Measurements from ENCODE around the gene PPFIA4. TPM values are rescaled to one million over a fixed set of nuclear protein-coding genes. Genes with fewer than 3 reads are reported as not detected.
"Not testable (repeated sequence)": the region's sequence is repeated elsewhere in the genome, so short reads cannot be mapped to it uniquely, and the experiment has no call there.

The PPFIA4 gene
- total and polyA plus RNA-seq, 7 donors, result 8.3 to 99.8 (median 29.1) TPM

DNA sequence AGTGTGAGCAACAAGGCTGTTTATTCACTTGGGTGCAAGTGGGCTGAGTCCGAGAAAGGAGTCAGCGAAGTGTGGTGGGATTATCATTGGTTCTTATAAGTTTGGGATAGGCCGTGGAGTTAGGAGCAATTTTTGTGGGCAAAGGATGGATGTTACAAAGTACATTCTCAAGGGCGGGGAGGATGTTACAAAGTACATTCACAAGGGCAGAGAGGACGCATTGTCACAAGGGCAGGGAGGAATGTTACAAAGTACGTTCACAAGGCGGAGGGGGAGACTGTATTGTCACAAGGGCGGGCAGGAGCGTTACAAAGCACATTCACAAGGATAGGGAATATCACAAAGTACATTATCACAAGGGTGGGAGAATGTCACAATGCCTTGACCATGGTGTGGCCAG, 24.3 kb upstream of the PPFIA4 start:
- Histone ChIP-seq H3K36me3 (ENCODE audit: insufficient read depth in 1 of 2, low read depth in 1 of 2) (no peaks in the 10 kb centered on the region), H3K4me3 (no peak overlapping the region), H3K9me3 (no peaks in the 10 kb centered on the region), H3K4me1 (no peaks in the 10 kb centered on the region), H3K27me3 (ENCODE audit: insufficient read depth in 3 of 3, low read length in 2 of 3) (no peaks in the 10 kb centered on the region), H3K27ac (no peak overlapping the region)
- no peak for DNase-seq
- 81 to 87% (median 83%) methylated on average over 9 of the region's 9 CpGs for WGBS, 3 donors
- no peak for ATAC-seq
- intact Hi-C loops (cut with DNase I), result no loop called here
- TF ChIP-seq, protein P1, sequence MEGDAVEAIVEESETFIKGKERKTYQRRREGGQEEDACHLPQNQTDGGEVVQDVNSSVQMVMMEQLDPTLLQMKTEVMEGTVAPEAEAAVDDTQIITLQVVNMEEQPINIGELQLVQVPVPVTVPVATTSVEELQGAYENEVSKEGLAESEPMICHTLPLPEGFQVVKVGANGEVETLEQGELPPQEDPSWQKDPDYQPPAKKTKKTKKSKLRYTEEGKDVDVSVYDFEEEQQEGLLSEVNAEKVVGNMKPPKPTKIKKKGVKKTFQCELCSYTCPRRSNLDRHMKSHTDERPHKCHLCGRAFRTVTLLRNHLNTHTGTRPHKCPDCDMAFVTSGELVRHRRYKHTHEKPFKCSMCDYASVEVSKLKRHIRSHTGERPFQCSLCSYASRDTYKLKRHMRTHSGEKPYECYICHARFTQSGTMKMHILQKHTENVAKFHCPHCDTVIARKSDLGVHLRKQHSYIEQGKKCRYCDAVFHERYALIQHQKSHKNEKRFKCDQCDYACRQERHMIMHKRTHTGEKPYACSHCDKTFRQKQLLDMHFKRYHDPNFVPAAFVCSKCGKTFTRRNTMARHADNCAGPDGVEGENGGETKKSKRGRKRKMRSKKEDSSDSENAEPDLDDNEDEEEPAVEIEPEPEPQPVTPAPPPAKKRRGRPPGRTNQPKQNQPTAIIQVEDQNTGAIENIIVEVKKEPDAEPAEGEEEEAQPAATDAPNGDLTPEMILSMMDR (IDR thresholded peaks at IDR 0.05), result no peak

DNA sequence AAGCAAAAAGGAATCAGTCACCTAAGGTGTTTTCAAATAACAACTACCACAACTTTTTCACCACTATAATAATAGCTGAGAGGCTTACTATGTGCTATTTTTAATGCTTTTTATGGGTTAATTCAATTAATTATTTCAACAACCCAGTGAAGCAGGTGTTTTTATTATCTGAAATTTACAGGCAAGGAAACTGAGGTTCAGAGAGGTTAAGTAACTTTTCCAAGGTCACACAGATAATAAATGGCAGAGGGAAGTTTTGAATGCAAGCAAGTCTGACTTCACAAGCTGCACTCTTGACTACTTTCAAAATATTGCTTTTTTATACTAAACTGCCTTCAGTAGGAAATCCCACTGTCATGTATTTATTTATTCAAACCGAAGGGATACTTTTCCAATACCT, 23.3 kb upstream of the PPFIA4 start:
- intact Hi-C loops (cut with DNase I), result no loop called here
- H3K4me3 ChIP-seq, result no peak overlapping the region
- TF ChIP-seq, protein P1 (IDR thresholded peaks at IDR 0.05), result no peak
- H3K27me3 ChIP-seq (ENCODE audit: insufficient read depth in 3 of 3, low read length in 2 of 3), result no peaks in the 10 kb centered on the region
- 82 to 89% (median 85%) methylated on average over 1 of the region's 1 CpG for WGBS, 3 donors
- no peak overlapping the region for H3K27ac ChIP-seq
- no peaks in the 10 kb centered on the region for H3K36me3 ChIP-seq (ENCODE audit: insufficient read depth in 1 of 2, low read depth in 1 of 2)
- no peak for DNase-seq
- H3K4me1 ChIP-seq, result no peaks in the 10 kb centered on the region
- ATAC-seq, result no peak
- H3K9me3 ChIP-seq, result no peaks in the 10 kb centered on the region

- not testable (repeated sequence) for DNase-seq; H3K9me3 ChIP-seq; H3K4me3 ChIP-seq; H3K27ac ChIP-seq; ATAC-seq; H3K27me3 ChIP-seq (ENCODE audit: insufficient read depth in 3 of 3, low read length in 2 of 3)
- Histone ChIP-seq H3K36me3 (ENCODE audit: insufficient read depth in 1 of 2, low read depth in 1 of 2) (peaks cover 0 to 21% of the 10 kb centered on the region in 2 donors), H3K4me1 (peaks cover 14% of the 10 kb centered on the region)
- WGBS, 3 donors, result 83 to 84% (median 83%) methylated on average over 17 of the region's 17 CpGs
- intact Hi-C loops (cut with DNase I), result loop anchor here (5.0 kb wide), 1 partner anchor 38 kb away; the partner anchor contains the start of gene CYB5R1 (in 2 of the 2)
Measured at GRCh38 chr1:203005395-203006142, 20.7 kb upstream of the PPFIA4 start.

DNA sequence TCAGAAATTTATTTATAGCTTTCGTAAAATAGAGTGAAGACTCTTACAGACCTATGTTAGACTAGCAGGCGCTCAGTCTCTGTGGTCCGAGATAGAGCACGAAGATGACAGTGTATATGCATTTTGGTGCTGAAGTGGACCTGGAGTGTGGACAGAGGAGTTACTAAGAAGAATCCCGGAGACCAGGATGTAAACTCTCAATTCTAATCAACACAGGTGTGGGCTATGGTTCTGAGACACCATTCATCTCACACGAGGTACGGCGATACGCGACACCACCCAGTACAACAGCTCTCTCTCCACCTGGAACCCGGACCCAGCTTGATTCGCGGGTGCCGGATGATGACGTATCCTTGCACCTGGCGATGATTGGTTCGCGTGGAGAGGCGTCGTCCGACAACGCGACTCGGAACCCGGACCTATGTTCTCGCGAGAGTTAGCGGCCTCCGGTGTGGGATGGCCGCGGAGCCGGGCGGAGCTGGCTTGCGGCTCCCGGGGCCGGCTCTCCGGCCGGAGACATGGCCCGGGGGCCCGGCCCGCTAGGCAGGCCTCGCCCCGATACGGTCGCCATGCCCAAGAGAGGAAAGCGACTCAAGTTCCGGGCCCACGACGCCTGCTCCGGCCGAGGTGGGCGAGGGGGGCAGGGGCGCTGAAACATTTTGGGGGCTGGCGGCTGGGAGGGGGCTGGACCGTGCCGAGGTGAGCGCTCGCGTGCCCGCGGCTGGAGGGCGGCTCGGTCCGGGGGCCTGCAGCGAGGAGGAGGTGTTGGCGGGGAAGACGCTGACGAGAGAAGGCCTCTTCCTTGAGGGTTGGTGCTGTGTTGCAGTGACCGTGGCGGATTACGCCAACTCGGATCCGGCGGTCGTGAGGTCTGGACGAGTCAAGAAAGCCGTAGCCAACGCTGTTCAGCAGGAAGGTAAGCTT, 19.1 kb upstream of the PPFIA4 start, which contains the start of gene TMEM183A:
TSS of gene TMEM183A (plus strand) at position 427 of the 924 bp plus-strand sequence. CDS start at position 519, 92 bp downstream.
- H3K4me1 ChIP-seq, result peaks cover 14% of the 10 kb centered on the region
- ATAC-seq, result peak; percentile 98 to 99 (median 98)
- H3K36me3 ChIP-seq (ENCODE audit: insufficient read depth in 1 of 2, low read depth in 1 of 2), result peaks cover 0 to 34% of the 10 kb centered on the region in 2 donors
- peak within 1 kb of the TSS; percentile 90 for H3K27ac ChIP-seq
- intact Hi-C loops (cut with DNase I), result loop anchor here (5.0 kb wide), 1 partner anchor 40 kb away; the partner anchor contains the start of gene CYB5R1 (in 2 of the 2)
- DNase-seq, result peak; percentile 96 to 98
- no peaks in the 10 kb centered on the region for H3K9me3 ChIP-seq
- 0 to 1% (median 0%) methylated on average over 71 to 78 of the region's 78 CpGs for WGBS, 3 donors
- peak within 1 kb of the TSS; percentile 74 for H3K4me3 ChIP-seq
- TF ChIP-seq, protein P1 (IDR thresholded peaks at IDR 0.05), result no peak
- no peaks in the 10 kb centered on the region for H3K27me3 ChIP-seq (ENCODE audit: insufficient read depth in 3 of 3, low read length in 2 of 3)
